Activated CD8-positive, alpha-beta memory T cell treated with anti-CD3 and anti-CD28 coated beads for 1 hour (primary cell): ENCODE results near the gene ECEL1.
"Not testable (repeated sequence)": the region's sequence is repeated elsewhere in the genome, so short reads cannot be mapped to it uniquely, and the experiment has no call there.

Experiments used
- DNase-seq, 2 donors: peaks; one replicate each; pipeline ENCODE4 v3.0.0-alpha.2; 2020; ENCODE audit warnings: low read depth in 1 of 2; ENCODE audit errors: extremely low read depth in 1 of 2

ECEL1 gene

GRCh38 chr2:232464544-232464885 is 23.1 kb downstream of the ECEL1 start:
- DNase-seq: no peak

GRCh38 chr2:232463701-232464543 is 23.7 kb downstream of the ECEL1 start:
- no peak for DNase-seq

- DNase-seq: no peak
Measured at GRCh38 chr2:232460171-232460570, 27.5 kb downstream of the ECEL1 start.

GRCh38 chr2:232459419-232460035 is 28.1 kb downstream of the ECEL1 start:
- DNase-seq: no peak

GRCh38 chr2:232458661-232459418 is 28.8 kb downstream of the ECEL1 start:
- no peak for DNase-seq

- DNase-seq: no peak
Measured at GRCh38 chr2:232458051-232458660, 29.5 kb downstream of the ECEL1 start.

GRCh38 chr2:232457121-232458011 is 30.3 kb downstream of the ECEL1 start:
- DNase-seq: no peak

GRCh38 chr2:232456296-232457120 is 31.1 kb downstream of the ECEL1 start:
- DNase-seq: no peak

GRCh38 chr2:232455426-232456255 is 32.0 kb downstream of the ECEL1 start, which contains the start of gene ALPI:
Gene ALPI, plus strand, starts transcription at chr2:232456153. Its CDS starts 47 bp downstream, at chr2:232456200.
- no peak for DNase-seq

- no peak for DNase-seq
Measured at GRCh38 chr2:232454630-232455029, 33.0 kb downstream of the ECEL1 start.

GRCh38 chr2:232451645-232452044 is 36.0 kb downstream of the ECEL1 start:
- not testable (repeated sequence) for DNase-seq

- no peak for DNase-seq
Measured at GRCh38 chr2:232449964-232450363, 37.7 kb downstream of the ECEL1 start.

- DNase-seq: no peak
Measured at GRCh38 chr2:232448304-232448690, 39.3 kb downstream of the ECEL1 start.

- no peak for DNase-seq
Measured at GRCh38 chr2:232447638-232448303, 39.9 kb downstream of the ECEL1 start.

- DNase-seq: no peak
Measured at GRCh38 chr2:232447091-232447620, 40.5 kb downstream of the ECEL1 start.

- not testable (repeated sequence) for DNase-seq
Measured at GRCh38 chr2:232446266-232446777, 41.3 kb downstream of the ECEL1 start.

GRCh38 chr2:232445149-232445885 is 42.3 kb downstream of the ECEL1 start:
- DNase-seq: not testable (repeated sequence)
